HG03196 (cell line): ENCODE data around the gene PTCH2.
"Not testable (repeated sequence)": the region's sequence is repeated elsewhere in the genome, so short reads cannot be mapped to it uniquely, and the experiment has no call there.

ENCODE experiments used
- ATAC-seq: cut with Tn5 transposase; IDR thresholded peaks from one replicate; pipeline ENCODE4 v1.9.1; 2021; ENCODE audit not compliant: unreplicated experiment

The PTCH2 gene

DNA sequence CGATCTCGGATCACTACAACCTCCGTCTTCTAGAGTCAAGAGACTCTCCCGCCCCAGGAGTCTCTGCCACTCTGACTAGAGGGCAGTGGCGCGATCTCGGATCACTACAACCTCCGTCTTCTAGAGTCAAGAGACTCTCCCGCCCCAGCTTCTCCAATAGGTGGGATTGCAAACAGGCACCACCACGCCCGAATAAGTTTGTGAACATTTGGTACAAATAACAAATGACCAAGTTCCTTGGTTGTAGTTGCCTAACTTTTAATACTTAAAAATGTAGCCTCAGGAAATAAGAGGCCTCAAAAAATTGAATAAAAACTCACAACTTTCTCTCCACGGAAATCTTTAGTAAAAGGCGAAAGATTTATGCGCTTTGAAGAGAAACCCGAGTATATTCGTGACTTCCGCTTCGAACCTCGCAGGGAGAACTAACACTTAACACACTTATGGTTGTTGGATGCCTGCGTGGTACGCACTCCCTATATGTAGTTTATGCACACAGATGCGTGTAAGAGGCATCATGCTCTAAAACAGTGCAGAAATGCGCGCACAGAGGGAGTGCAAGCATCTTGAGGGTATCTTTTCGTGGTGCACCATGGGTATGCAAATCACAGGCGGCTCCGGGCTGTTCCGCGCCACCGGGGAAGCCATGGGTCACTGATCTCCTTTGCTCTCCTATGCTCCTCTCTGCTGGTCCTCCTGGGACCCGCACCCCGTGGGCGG lies 23.3 kb downstream of the PTCH2 start:
- peak; percentile 70 for ATAC-seq

DNA sequence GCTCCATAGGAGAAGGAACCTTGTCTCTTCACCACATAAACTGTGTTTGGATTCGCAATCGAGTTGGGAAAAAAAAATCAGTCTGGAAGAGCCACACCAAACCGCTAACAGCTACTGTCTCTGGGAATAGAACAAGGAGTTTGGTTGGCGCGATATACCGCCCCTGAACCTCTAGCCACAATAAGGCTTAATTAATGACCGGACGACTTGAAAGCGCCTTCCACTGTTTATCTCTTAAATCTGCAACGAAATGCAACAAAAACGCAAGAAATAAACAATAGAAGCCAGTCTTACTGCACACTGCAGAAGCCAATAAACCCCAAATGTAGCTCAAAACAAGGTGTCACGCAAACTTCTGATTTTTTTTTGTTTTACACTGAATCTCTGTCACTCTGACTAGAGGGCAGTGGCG lies 23.9 kb downstream of the PTCH2 start:
- no peak for ATAC-seq

- ATAC-seq, result no peak
These were observed 25.1 kb downstream of the PTCH2 start for GRCh38 chr1:44817771-44818495.

- no peak for ATAC-seq
These were observed 25.7 kb downstream of the PTCH2 start for GRCh38 chr1:44817307-44817706.

DNA sequence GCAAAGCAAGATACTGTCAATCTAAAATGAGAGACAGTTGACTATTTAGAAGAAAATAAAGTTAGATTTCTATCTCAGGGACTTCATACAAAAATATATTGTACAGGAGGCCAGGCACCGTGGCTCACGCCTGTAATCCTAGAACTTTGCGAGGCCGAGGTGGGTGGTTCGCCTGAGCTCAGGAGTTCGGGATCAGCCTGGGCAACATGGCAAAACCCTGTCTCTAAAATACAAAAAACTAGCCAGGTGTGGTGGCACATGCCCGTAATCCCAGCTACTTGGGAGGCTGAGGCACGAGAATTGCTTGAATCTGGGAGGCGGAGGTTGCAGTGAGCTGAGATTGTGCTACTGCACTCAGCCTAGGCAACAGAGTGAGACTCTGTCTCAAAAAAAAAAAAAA lies 27.1 kb downstream of the PTCH2 start:
- ATAC-seq, result not testable (repeated sequence)

DNA sequence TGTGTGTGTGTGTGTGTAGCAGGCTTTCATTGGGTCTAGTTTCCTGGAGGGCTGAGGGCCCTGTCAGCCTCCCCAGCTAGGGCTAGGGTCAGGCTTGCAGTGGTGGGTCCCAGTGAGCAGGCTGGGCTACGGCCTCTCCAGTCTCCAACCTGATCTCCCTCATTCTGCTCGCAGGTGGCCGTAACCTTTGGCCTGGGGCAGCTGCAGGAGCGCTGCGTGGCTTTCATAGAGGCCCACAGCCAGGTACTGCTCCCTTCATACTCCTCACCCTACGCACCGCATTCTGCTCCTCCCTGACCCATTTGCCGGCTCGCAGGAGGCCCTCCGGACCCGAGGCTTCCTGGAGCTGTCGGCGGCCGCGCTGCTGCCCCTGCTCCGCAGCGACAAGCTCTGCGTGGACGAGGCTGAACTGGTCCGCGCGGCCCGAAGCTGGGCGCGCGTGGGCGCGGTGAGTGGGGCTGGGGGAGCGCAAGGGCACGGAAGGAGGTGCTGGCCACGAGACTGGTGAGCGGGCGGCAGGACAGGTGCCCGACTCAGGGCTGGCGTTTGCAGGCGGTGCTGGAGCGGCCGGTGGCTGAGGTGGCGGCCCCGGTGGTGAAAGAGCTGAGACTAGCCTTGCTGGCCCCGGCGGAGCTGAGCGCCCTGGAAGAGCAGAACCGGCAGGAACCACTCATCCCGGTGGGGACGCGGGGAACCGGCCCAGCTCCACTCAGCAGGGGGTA lies 30.1 kb downstream of the PTCH2 start:
- no peak for ATAC-seq

- no peak for ATAC-seq
These were observed 31.8 kb downstream of the PTCH2 start for GRCh38 chr1:44811234-44811633.

DNA sequence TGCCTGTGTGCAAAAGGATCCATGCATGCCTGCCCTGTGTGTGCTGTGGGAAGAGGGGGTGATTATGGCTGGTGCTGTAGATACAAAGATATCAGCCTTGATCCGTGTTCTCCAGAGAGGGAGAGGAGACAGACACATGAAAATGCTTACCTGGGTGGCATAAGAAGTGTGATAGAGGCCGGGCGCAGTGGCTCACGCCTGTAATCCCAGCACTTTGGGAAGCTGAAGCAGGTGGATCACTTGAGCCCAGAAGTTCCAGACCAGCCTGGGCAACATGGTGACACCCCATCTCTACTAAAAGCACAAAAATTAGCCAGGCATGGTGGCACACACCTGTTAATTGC lies 32.3 kb downstream of the PTCH2 start:
- ATAC-seq, result not testable (repeated sequence)

- no peak for ATAC-seq
These were observed 32.8 kb downstream of the PTCH2 start for GRCh38 chr1:44810101-44810761.

DNA sequence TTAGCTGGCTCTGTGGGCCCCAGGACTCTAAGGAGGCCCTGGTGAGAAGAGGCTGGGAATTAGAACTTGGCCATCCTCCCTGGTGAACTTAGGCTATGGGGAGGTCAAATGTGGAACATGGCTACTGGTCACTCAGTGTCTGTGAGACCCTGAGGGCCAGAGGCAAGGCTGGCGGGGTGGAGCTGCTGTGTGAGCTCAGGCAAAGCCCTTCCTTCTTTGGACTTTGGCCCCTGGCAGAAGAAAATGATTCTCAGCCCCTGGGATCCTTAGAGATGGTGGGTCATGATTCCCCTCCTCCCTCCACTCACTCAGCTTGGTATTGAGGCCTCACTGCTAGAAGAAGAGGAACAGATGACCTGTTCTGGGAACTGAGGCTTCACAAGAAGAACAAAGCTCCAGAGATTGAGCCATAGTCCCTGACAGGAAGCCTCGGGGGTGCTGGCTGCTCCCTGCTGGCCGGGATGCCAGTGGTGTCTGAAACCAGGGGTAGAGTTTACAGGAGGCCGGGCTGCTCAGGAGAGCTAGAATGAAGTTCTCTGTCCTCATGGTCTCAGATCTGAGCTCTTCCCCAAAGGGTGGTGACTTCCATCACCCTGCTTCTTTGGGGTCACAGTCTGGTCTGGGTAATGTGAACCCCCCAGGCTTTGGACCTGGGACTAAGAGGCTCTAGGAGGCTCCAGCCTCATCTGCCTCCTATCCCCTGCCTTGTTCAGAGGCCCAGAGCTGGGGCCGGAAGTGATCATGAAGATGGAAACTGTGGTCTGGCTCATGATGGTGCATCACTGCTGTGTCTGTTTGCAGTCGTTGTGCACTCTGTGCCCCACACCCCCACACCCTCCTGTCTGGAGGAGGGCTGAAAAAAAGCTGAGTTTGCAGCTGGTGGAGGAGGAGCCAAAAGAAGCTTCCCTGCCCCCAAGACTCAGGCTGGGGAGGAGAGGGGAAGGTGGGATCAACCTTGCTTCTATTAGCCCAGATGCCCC lies 33.8 kb downstream of the PTCH2 start:
- peak; percentile 27 for ATAC-seq

DNA sequence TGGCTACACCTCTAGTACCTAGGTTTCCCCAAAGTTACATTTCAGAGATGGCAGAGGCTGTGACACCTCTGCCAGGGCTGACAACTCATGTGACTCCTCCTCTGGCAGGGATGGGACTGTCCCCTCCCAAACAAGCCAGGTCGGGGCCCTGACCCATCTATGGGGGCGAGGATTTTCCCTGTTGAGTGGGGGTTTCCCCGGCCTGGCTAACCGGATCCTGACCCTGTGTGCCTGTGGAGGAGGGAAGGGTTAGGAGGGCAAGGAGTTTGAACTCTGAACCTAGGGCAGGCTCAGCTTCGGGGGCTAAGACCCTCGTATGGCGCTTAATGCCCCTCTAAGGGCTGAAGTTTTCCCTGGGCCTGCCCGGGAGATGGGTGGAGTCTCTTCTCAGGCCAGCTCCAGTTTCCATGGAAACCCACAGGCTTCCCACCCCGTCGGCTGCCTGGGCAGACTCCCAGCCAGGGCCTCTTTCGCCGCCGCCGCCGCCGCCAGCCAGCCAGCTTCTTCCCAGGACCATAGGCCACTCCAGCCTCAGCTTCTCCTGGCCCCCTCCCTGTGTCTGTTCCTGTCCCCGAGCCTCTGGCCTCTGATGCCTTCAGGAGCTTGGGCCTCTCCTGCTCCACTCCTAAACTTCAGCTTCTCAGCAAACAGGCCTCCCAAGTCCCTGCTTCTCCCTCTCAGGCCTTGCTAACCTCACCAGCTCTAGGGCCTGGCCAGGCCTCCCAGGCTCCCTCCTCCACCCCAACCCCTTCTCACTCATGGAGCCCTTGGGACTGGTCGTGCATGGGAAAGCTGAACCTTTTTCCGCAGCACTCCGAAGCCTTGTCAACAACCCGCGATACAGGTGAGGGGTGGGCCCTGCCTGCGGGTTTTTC lies 34.8 kb downstream of the PTCH2 start, which contains the start of gene BTBD19:
TSS of gene BTBD19 (plus strand) at position 461 of the 875 bp plus-strand sequence. CDS start at position 759, 298 bp downstream.
- peak; percentile 27 for ATAC-seq

DNA sequence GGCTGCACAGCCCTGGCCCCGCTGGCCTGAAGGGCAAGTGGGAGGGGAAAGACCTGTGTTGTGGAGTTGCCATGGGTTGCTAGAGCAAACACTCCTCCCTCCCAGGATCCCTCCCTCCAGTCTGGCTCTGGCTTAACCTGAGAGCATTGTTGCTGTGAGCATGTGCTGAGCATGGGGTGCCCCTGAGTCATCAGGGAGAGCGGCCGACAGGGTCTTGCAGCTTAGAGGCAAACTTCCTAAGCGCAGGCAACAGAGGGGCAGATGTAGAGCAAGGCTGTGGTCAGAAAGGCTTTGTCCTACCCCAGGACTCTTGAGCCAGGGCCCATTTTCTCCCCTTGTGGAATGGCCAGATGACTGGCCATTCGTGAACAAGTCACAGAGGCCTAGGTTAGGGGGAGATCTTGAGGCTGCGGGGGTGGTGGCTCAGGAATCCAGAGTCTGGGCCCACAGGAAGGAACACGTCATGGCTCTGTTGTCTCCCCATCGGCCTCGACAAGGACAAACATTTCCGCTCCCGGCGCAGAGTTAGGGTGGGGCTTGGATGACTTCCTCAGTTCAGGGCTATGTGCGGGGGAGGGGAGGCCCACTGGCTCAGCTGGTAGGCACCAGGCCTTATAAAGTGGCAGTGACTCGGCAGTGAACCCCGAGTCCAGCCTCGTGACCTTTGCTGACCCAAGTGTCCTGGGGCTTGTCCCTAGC lies 35.5 kb downstream of the PTCH2 start:
- ATAC-seq, result peak; percentile 24

DNA sequence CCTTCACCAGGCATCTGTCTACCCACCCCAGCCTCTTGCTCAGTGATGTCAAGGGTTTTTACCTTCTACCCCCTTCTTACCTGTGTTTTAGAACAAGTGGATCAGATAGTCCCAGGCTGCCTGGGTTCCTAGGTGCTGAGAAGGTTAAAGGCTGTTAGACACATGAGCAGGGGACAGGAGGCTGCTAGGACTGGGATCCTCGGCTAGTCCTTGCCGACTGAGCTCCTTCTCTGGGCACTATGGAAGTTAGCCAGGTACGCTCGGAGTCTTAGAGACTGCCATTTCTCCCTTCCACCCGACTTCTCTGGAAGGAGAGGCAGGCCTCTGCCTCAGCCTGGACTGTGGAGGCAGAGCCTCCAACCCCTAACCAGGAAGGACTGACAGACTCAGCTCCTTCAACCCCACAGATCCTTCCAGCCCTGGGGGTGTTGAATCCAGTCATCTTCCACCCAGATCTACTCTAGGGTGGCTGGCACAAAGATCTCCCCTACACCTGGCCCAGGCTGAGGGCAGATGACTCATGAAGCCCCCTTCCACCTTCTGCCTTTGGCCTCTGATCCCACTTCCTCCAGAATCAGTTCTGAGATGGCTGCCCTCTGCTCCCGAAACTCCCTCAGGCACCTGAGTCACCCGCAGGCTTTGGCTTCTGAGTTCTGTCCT lies 36.2 kb downstream of the PTCH2 start, which contains the start of gene DYNLT4:
TSS of gene DYNLT4 (minus strand) at position 648 of the 660 bp plus-strand sequence. CDS start 683 bp downstream, outside the sequence.
- ATAC-seq, result no peak

DNA sequence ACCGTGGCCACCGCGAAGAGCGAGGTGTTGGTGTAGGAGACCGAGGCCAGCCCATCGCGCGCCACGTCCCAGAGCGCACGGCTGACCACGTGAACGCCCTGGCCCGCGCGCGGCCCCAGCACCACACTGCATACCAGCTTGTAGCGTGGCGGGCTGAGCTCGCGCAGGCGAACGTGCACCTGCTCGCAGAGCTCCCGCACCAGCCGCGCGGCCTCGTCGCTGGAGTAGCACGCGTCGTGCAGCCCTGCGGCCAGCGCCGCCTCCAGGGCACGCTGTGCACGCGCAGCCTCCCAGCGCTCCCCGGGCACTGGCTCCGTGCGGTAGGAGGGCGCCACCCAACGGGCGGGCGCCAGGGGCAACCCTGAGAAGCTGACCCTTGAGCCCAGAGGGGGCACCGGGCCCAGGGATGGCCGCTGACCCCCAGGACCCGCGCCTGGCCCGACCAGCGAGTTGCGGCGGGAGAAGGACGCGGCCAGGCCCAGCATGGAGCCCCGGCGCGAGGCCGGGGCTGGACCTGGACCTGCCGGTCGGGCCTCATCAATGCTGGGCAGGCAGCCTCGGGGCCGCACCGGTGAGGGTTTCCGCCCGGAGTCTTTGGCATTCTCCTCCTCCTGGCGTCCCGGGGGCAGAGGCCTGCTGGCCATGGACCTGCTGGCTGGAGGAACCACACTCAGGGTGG lies 36.9 kb downstream of the PTCH2 start:
- ATAC-seq, result no peak

DNA sequence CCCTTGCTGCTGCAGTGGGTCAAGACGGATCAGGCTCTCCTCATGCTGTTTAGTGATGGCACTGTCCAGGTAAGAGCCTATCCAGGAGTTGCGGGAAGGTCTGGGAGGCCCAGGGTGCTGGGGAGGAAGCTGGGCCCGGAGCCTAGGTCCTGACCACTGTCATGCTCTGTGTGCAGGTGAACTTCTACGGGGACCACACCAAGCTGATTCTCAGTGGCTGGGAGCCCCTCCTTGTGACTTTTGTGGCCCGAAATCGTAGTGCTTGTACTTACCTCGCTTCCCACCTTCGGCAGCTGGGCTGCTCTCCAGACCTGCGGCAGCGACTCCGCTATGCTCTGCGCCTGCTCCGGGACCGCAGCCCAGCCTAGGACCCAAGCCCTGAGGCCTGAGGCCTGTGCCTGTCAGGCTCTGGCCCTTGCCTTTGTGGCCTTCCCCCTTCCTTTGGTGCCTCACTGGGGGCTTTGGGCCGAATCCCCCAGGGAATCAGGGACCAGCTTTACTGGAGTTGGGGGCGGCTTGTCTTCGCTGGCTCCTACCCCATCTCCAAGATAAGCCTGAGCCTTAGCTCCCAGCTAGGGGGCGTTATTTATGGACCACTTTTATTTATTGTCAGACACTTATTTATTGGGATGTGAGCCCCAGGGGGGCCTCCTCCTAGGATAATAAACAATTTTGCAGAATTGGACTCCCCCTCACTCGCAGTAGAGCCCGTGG lies 37.6 kb downstream of the PTCH2 start:
- no peak for ATAC-seq

- no peak for ATAC-seq
These were observed 39.5 kb downstream of the PTCH2 start for GRCh38 chr1:44803312-44804095.
